CD4-positive, alpha-beta T cell treated with Interleukin-6 at 100 ng/mL for 8 hours (primary cell): ENCODE results near the gene GAB1.

ENCODE experiments used
- DNase-seq: peaks from one replicate; pipeline ENCODE4 v3.0.0-alpha.2; 2020; ENCODE audit warnings: mixed read lengths, low spot score

Gene GAB1

DNA sequence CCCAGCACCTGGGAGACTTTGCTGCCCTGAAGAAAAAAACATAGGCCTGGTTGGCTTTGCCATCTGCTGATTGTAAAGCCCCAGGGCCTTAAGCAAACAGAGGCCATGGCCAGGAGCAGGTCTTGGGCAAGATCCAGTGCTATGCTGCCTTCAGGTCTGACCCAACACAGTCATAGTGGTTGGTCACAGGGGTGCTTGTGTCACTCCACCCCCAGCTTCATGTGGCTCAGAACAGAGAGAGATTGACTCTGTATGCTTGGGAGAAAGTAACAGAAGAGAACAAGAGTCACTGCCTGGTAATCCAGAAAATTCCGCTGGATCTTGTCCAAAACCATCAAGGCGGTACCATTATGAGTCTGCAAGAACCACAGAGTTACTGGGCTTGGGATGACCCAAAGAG, 152.4 kb downstream of the GAB1 start:
- no peak for DNase-seq

GRCh38 chr4:143498021-143498420, 161.3 kb downstream of the GAB1 start:
- no peak for DNase-seq

DNA sequence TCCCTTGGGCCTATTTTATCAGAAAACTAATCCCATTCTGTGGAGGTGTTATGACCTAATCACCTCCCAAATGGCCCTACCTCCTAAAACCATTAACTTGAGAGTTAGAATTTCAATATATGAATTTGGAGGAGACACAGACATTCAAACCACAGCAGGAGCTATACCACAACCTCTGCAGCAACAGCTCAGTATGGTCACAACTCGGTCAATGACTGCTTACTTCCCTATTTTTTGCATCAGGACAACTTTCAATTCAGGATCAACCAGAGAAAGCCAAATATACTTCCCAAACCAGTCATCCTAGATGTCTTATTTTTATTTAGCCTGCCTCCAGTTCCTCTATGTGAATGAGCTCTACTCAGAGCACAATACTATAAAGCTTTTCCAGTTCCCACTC, 165.6 kb downstream of the GAB1 start:
- DNase-seq = no peak

DNA sequence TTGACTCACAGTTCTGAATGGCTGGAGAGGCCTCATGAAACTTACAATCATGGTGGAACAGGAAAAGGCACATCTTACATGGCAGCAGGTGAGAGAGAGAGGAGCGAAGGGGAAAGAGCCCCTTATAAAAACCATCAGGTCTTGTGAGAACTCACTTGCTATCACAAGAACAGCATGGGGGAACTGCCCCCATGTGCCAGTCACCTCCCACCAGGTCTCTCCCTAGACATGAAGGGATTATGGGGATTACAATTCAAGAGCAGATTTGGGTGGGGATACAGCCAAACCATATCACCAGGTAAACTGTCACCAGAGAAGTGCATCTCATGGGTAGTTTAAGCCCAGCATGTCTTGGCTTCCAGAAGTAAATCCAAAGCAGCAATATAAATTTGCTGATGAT, 169.4 kb downstream of the GAB1 start:
- no peak for DNase-seq

GRCh38 chr4:143511906-143512305, 175.2 kb downstream of the GAB1 start:
- DNase-seq = no peak

- DNase-seq = no peak
Observed at GRCh38 chr4:143512978-143513313, 176.3 kb downstream of the GAB1 start.

GRCh38 chr4:143513314-143514168, 176.9 kb downstream of the GAB1 start, which contains the start of gene SMARCA5:
Gene SMARCA5 (plus strand): TSS chr4:143513702. CDS start chr4:143513925, 223 bp downstream.
- DNase-seq = peak; percentile 98

- DNase-seq = no peak
Observed at GRCh38 chr4:143514169-143514495, 177.5 kb downstream of the GAB1 start.

GRCh38 chr4:143514497-143514896, 177.8 kb downstream of the GAB1 start:
- no peak for DNase-seq

DNA sequence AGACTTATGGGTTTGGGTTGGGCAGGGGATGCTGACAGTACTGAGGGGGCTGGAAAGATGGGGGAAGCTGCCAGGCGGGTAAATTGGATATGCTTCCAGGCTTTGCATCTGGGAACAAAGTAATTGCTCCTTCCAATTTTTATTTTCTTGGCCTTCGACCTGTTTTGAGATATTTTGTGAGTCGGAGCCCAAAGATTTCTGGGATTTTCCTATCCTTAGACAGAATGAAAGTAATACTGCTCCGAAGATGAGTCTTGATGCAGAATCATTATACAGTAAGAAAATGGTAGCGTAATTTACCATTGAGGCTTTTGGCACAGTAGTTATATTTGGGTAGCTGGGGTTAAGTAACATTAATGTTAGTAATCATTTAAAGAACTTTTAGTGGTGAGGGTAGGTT, 178.2 kb downstream of the GAB1 start:
- no peak for DNase-seq

DNA sequence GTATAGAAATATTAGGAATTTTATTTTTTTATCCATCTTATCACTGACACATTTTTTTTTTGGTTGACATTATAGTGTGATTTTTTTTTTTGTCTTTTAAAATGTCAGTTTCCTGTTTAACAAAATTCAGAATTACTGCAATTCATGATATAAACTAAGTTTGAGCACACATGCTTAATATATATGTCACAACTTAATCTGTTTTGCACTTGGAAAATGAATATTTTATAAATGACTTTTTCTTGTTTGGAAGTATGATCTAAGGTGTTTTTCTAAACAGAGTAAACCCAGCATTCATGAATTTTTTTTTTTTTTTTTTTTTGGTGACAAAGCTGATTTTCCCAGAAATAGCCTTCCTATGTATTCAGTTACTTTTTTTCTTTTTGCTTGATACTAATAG, 179.2 kb downstream of the GAB1 start:
- no peak for DNase-seq

GRCh38 chr4:143517764-143518163, 181.1 kb downstream of the GAB1 start:
- DNase-seq = no peak
